DND-41 (cell line): ENCODE data around the gene UST.
A peak's percentile ranks its signal among the peaks of the same experiment; 100 is the strongest.

Source experiments
- ATAC-seq: fragments of 200-7000 bp; cut with Tn5 transposase; 3 replicates; pipeline ENCODE4 v1.9.1; 2021; ENCODE audit warnings: low read depth; ENCODE audit not compliant: insufficient read depth
- DNase-seq: peaks from one replicate; pipeline ENCODE4 v3.0.0-alpha.2; 2020
- H2AFZ ChIP-seq: 2 replicates; pipeline ENCODE4 v1.6.0; 2012; ENCODE audit warnings: low read depth, low read length
- H3K27ac ChIP-seq: 2 replicates; pipeline ENCODE4 v1.5.1; 2012; ENCODE audit warnings: low read length, inconsistent platforms
- H3K27me3 ChIP-seq: fragments of 200-600 bp; sonication (generic); 2 replicates; pipeline ENCODE4 v1.6.0; 2012; ENCODE audit warnings: low read length, mild to moderate bottlenecking, inconsistent platforms; ENCODE audit not compliant: insufficient read depth, poor library complexity
- H3K36me3 ChIP-seq: 2 replicates; pipeline ENCODE4 v1.5.1; 2012; ENCODE audit warnings: low read length, inconsistent platforms; ENCODE audit not compliant: insufficient read depth
- H3K4me1 ChIP-seq: 2 replicates; pipeline ENCODE4 v1.5.1; 2012; ENCODE audit warnings: mild to moderate bottlenecking, low read length; ENCODE audit not compliant: insufficient read depth
- H3K4me2 ChIP-seq: 2 replicates; pipeline ENCODE4 v1.6.0; 2012; ENCODE audit warnings: mild to moderate bottlenecking, moderate library complexity, low read length, inconsistent platforms; ENCODE audit not compliant: insufficient read depth
- H3K4me3 ChIP-seq, 2 experiments: fragments of 200-600 bp in 1 of 2; shearing (Covaris generic) in 1 of 2; 2 replicates each; pipeline ENCODE4 v1.5.1; 2012 to 2016; ENCODE audit warnings: inconsistent platforms in 2 of 2, low read length in 2 of 2, mild to moderate bottlenecking in 2 of 2, low read depth in 1 of 2, moderate library complexity in 1 of 2
- H3K79me2 ChIP-seq: 2 replicates; pipeline ENCODE4 v1.6.0; 2012; ENCODE audit warnings: low read length, inconsistent platforms; ENCODE audit not compliant: insufficient read depth
- H3K9ac ChIP-seq: 2 replicates; pipeline ENCODE4 v1.6.0; 2012; ENCODE audit warnings: low read depth, mild to moderate bottlenecking, inconsistent platforms, low read length, moderate library complexity
- H3K9me3 ChIP-seq: 2 replicates; pipeline ENCODE4 v1.5.1; 2012; ENCODE audit warnings: low read length, moderate library complexity, mild to moderate bottlenecking, inconsistent platforms; ENCODE audit not compliant: insufficient read depth, severe bottlenecking
- H4K20me1 ChIP-seq: 2 replicates; pipeline ENCODE4 v1.6.0; 2012; ENCODE audit warnings: low read length; ENCODE audit not compliant: insufficient read depth
- EZH2 ChIP-seq: IDR thresholded peaks from 3 replicates; pipeline ENCODE4 v1.6.1; 2012; ENCODE audit warnings: borderline replicate concordance, low read depth, mild to moderate bottlenecking, moderate library complexity, low read length, inconsistent platforms; ENCODE audit not compliant: severe bottlenecking
- TF ChIP-seq, protein P1 (sequence below): IDR thresholded peaks from 2 replicates; pipeline ENCODE4 v1.5.1; 2012; ENCODE audit warnings: borderline replicate concordance, low read length, moderate library complexity, mild to moderate bottlenecking; ENCODE audit not compliant: poor library complexity, severe bottlenecking; ENCODE audit errors: extremely low read depth

The UST gene

DNA sequence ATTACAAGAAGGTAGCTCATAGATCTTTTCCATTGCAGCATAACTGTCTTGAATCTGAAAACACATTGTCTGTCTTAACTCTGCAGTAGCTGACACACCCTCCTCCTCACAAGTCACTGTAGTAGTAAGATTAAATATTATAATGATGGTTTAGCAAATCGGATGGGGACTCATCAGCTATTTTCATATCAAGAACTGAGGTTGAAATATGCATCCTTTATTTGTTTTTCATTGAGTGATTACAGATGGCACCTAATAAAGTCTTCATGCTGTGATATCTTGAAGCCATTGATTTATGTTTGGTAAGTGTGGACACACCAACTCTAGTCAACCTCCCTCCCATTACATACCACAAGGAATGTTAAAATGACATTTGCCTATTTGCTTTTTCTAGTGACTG lies 303.3 kb downstream of the UST start:
- ATAC-seq = no peak
- H3K4me1 ChIP-seq = peaks cover 45% of the 10 kb centered on the region
- no peaks in the 10 kb centered on the region for H4K20me1 ChIP-seq
- no peak overlapping the region for H2AFZ ChIP-seq
- no peak overlapping the region for H3K4me2 ChIP-seq
- H3K9ac ChIP-seq = no peak overlapping the region
- no peaks in the 10 kb centered on the region for H3K79me2 ChIP-seq
- H3K27ac ChIP-seq = no peak overlapping the region
- no peaks in the 10 kb centered on the region for H3K27me3 ChIP-seq
- H3K4me3 ChIP-seq = no peak overlapping the region
- no peaks in the 10 kb centered on the region for H3K9me3 ChIP-seq
- H3K36me3 ChIP-seq = no peaks in the 10 kb centered on the region
- DNase-seq = no peak
- TF ChIP-seq, protein P1, sequence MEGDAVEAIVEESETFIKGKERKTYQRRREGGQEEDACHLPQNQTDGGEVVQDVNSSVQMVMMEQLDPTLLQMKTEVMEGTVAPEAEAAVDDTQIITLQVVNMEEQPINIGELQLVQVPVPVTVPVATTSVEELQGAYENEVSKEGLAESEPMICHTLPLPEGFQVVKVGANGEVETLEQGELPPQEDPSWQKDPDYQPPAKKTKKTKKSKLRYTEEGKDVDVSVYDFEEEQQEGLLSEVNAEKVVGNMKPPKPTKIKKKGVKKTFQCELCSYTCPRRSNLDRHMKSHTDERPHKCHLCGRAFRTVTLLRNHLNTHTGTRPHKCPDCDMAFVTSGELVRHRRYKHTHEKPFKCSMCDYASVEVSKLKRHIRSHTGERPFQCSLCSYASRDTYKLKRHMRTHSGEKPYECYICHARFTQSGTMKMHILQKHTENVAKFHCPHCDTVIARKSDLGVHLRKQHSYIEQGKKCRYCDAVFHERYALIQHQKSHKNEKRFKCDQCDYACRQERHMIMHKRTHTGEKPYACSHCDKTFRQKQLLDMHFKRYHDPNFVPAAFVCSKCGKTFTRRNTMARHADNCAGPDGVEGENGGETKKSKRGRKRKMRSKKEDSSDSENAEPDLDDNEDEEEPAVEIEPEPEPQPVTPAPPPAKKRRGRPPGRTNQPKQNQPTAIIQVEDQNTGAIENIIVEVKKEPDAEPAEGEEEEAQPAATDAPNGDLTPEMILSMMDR = no peak
- no peak for TF ChIP-seq EZH2

DNA sequence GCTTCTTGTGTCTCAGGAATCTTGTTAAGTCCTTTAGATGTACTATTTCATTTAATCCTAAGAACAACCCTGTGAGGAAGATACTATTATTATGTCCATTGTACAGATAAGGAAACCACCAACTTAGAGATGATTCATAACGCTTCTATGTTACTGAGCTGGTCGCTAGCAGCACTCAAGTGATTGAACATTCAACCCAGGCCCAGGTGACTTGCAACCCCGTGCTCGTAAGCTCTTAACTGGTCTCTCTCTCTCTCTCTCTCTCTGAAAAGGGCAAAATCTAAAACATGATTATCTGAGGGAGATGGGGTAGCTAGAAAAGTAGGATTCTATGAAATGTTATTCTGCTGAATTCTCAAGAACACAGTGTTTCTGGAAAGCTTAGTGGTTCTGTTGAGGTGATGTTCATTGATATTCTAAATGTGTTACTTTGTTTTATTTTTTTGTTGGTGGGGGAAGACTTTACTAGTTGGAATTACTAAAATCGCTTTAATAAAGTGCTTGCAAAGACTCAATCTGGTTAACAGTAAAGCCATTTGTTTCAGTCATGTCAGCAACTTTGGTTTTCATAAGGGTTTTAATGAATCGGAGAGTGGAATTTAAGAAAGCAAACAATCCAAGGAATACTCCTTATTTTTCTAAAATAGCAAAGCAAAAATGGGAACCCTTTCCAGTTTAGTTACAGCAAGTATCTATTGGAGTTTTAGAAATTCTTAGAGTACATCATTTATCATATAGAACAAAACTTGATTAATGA lies 305.7 kb downstream of the UST start:
- no peak overlapping the region for H3K9ac ChIP-seq
- TF ChIP-seq EZH2 = no peak
- TF ChIP-seq, protein P1 = no peak
- no peaks in the 10 kb centered on the region for H3K27me3 ChIP-seq
- H3K27ac ChIP-seq = no peak overlapping the region
- H3K36me3 ChIP-seq = no peaks in the 10 kb centered on the region
- ATAC-seq = no peak
- no peak overlapping the region for H3K4me3 ChIP-seq
- H3K9me3 ChIP-seq = no peaks in the 10 kb centered on the region
- peaks cover 28% of the 10 kb centered on the region for H3K4me1 ChIP-seq
- no peaks in the 10 kb centered on the region for H4K20me1 ChIP-seq
- H2AFZ ChIP-seq = no peak overlapping the region
- no peak overlapping the region for H3K4me2 ChIP-seq
- no peak for DNase-seq
- H3K79me2 ChIP-seq = no peaks in the 10 kb centered on the region

DNA sequence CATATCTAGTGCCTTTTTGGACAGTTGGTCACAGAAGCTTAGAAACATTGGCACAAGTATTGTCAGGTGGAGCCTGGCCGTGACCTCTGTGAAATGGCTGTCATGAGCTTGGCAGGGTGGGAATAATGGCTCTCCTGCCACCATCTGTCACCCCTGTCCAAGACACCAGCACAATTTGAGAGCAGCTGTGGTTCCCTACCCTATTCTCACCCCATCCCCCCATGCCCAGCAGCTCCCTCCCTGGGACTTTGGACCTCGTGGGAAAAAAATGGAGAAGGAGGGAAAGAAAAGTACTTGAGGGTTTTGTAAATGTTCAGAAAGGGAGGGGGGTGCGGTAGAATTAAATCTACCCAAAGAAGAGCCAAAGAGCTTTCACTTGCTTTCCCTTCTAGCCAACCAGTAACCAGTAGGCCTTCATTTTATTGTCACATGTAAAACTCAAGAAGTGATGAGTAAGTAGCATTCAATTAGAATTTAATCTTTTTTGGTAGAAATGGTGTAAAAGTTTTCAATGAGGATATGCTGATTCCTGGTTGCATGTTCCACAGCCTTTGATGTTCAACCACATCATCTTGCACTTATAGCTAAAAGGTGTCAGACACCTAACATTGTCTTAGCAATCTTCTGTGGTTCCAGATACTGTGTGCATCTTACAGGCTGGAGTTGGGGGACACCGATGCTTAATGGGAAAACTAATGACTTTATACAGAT lies 307.2 kb downstream of the UST start:
- no peaks in the 10 kb centered on the region for H3K9me3 ChIP-seq
- no peaks in the 10 kb centered on the region for H3K36me3 ChIP-seq
- TF ChIP-seq, protein P1 = no peak
- TF ChIP-seq EZH2 = no peak
- DNase-seq (no peak), ATAC-seq (peak; percentile 71)
- no peaks in the 10 kb centered on the region for H4K20me1 ChIP-seq
- no peaks in the 10 kb centered on the region for H3K79me2 ChIP-seq
- H3K27me3 ChIP-seq = no peaks in the 10 kb centered on the region
- H3K4me2 ChIP-seq = no peak overlapping the region
- H3K27ac ChIP-seq = peak overlapping the region; percentile 48
- peaks cover 38% of the 10 kb centered on the region for H3K4me1 ChIP-seq
- no peak overlapping the region for H3K9ac ChIP-seq
- no peak overlapping the region for H2AFZ ChIP-seq
- H3K4me3 ChIP-seq = no peak overlapping the region
